Measurements from ENCODE around the gene SLC24A4.

SLC24A4 gene

DNA sequence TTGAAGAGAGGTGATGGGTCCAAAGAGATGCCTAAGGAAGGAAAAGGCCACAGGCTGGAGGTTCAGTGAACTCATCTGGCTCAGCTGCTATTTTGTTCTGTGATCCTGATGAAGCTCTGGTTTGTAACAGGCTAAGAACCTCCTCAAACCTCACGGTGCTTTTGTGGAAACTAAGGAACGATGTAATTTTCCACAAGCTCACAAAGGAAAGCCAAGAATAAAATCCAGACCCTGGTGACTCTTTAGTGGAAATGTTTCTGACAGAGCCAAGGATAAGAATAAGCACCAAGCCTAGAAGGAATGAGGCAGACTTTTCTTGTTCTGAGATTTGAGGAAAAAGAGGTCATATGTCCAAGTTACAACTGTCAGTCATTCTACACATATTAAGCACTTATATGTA, 93.6 kb downstream of the SLC24A4 start:
- H3K4me3 ChIP-seq (ENCODE audit: control insufficient read depth, low read depth, low read length): no peak overlapping the region
- DNase-seq (ENCODE audit: low read depth): no peak
- TF ChIP-seq, protein P1, sequence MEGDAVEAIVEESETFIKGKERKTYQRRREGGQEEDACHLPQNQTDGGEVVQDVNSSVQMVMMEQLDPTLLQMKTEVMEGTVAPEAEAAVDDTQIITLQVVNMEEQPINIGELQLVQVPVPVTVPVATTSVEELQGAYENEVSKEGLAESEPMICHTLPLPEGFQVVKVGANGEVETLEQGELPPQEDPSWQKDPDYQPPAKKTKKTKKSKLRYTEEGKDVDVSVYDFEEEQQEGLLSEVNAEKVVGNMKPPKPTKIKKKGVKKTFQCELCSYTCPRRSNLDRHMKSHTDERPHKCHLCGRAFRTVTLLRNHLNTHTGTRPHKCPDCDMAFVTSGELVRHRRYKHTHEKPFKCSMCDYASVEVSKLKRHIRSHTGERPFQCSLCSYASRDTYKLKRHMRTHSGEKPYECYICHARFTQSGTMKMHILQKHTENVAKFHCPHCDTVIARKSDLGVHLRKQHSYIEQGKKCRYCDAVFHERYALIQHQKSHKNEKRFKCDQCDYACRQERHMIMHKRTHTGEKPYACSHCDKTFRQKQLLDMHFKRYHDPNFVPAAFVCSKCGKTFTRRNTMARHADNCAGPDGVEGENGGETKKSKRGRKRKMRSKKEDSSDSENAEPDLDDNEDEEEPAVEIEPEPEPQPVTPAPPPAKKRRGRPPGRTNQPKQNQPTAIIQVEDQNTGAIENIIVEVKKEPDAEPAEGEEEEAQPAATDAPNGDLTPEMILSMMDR (IDR thresholded peaks at IDR 0.05; ENCODE audit: control insufficient read depth, insufficient read depth, low read depth, low read length, missing control alignments): no peak

DNA sequence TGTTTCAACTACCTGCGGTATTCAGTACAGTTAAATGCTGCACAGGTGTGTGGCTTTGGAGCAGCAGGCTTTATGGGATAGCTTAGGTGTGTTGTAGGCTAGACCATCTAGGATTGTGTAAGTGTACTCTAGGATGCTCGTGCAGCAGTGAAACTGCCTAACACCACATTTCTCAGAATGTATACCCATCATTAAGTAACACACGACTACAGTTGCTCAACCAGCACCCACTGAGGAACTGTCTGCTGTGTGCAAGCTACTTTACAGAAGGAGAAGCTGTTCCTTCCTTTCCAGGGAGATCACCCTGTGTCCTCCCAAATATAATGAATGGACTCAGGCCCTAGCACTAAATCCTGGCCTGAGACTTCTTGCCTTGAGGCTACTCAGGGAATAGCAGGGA, 94.8 kb downstream of the SLC24A4 start:
- TF ChIP-seq, protein P1 (IDR thresholded peaks at IDR 0.05; ENCODE audit: control insufficient read depth, insufficient read depth, low read depth, low read length, missing control alignments): no peak
- DNase-seq (ENCODE audit: low read depth): no peak
- H3K4me3 ChIP-seq (ENCODE audit: control insufficient read depth, low read depth, low read length): no peak overlapping the region

DNA sequence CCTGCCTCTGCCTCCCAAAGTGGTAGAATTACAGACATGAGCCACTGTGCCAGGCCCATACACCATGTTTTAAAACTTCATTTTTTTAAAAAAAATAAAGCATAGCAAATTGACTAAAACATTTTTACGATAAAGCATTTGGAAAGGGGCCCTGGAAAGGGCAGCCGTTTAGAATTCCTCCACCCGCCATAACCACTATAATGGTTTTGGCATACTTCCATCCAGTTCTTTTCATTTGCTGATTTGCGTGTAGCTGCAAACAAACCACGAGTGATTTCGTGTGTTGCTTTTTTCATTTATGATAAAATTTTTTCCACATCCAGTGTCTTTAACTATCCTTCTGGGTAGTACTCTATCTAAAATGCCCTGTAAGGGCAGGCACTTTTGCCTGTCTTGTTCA, 98.8 kb downstream of the SLC24A4 start:
- TF ChIP-seq, protein P1 (IDR thresholded peaks at IDR 0.05; ENCODE audit: control insufficient read depth, insufficient read depth, low read depth, low read length, missing control alignments): no peak
- peak; percentile 45 for DNase-seq (ENCODE audit: low read depth)
- H3K4me3 ChIP-seq (ENCODE audit: control insufficient read depth, low read depth, low read length): no peak overlapping the region

DNA sequence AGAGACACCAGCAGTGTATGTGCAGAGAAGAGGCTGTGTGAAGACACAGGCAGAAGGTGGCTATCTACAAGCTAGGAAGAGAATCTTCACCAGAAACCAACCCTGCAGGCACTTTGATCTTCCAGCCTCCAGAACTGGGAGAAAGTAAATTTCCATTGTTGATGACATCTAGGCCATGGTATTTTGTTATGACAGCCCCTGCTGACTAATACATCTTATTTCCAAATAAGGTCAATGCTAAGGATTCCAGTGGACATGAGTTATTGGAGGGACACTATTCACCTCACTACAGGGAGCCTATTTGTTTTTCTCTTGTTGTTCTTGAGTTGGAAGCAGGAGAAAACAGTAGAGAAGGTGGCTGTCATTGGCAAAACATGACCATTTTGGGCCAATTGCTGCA, 102.1 kb downstream of the SLC24A4 start:
- no peak for DNase-seq (ENCODE audit: low read depth)
- TF ChIP-seq, protein P1 (IDR thresholded peaks at IDR 0.05; ENCODE audit: control insufficient read depth, insufficient read depth, low read depth, low read length, missing control alignments): no peak
- H3K4me3 ChIP-seq (ENCODE audit: control insufficient read depth, low read depth, low read length): no peak overlapping the region

DNA sequence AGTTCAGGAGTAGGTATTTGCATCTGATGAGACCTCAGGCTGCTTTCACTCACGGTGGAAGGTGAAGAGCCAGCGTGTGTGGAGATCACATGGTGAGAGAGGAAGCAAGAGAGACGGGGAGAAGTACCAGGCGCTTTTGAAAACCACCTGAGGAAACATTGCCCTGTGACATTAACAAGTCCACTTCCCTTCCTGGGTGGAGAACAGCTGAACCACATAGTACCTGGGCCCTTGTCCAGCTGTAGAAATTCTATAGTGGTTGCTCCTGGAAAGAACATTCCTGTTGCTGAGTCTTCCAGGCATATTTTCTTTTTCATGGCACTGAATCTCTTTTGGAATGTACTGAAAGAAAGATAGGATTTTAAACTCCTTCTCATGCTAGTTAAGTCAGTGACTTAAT, 103.3 kb downstream of the SLC24A4 start:
- no peak for DNase-seq (ENCODE audit: low read depth)
- no peak overlapping the region for H3K4me3 ChIP-seq (ENCODE audit: control insufficient read depth, low read depth, low read length)
- TF ChIP-seq, protein P1 (IDR thresholded peaks at IDR 0.05; ENCODE audit: control insufficient read depth, insufficient read depth, low read depth, low read length, missing control alignments): no peak

DNA sequence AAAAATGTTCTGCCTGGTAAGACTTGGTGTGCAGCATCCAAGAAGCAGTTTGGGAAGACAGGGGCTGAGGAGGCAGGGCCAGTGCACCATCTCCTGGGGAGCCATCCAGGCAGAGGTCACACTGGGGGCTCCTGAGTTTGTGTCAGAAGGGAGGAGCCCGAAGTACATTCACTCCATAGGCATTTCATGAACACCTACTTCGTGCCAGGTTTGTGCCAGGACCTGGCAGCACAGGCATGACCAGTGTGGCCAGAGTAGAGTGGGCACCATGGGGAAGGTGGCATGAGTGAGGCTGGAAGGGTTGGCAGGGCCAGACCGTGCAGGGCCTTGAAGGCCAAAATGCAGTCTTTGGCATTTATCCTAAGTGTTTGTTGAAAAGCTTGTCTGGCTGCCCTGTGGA, 104.1 kb downstream of the SLC24A4 start:
- no peak for DNase-seq (ENCODE audit: low read depth)
- TF ChIP-seq, protein P1 (IDR thresholded peaks at IDR 0.05; ENCODE audit: control insufficient read depth, insufficient read depth, low read depth, low read length, missing control alignments): no peak
- no peak overlapping the region for H3K4me3 ChIP-seq (ENCODE audit: control insufficient read depth, low read depth, low read length)

DNA sequence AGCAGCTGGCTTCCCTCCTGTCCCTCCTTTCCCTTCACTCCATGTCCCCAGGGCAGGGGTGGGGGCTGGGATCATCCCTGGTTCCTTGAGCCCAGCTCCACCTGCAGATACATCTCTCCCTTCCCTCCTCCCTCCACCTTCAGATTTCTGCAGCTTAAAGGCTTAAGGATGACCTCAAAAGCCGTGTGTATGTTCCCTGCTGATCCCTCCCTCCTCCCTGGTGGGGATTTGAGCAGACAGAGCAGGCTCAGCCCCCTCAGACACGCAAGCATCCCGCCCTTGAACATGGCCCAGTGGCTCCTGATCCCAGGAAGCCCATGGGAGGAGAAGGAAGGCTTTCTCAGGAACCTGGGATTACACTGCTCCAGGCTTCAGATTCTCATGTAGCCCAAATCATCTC, 107.7 kb downstream of the SLC24A4 start:
- TF ChIP-seq, protein P1 (IDR thresholded peaks at IDR 0.05; ENCODE audit: control insufficient read depth, insufficient read depth, low read depth, low read length, missing control alignments): no peak
- H3K4me3 ChIP-seq (ENCODE audit: control insufficient read depth, low read depth, low read length): no peak overlapping the region
- DNase-seq (ENCODE audit: low read depth): no peak
